NOMO-1 treated with DMSO at 0.1 percent for 48 hours (cell line): Measurements from ENCODE around the gene LDLRAD2.
A peak's percentile ranks its signal among the peaks of the same experiment; 100 is the strongest.
"Not testable (repeated sequence)": the region's sequence is repeated elsewhere in the genome, so short reads cannot be mapped to it uniquely, and the experiment has no call there.

Experiments used
- DNase-seq: peaks from one replicate; lab custom pipeline; 2025; ENCODE audit not compliant: unreplicated experiment; lab: John Stamatoyannopoulos, UW

The LDLRAD2 gene

DNA sequence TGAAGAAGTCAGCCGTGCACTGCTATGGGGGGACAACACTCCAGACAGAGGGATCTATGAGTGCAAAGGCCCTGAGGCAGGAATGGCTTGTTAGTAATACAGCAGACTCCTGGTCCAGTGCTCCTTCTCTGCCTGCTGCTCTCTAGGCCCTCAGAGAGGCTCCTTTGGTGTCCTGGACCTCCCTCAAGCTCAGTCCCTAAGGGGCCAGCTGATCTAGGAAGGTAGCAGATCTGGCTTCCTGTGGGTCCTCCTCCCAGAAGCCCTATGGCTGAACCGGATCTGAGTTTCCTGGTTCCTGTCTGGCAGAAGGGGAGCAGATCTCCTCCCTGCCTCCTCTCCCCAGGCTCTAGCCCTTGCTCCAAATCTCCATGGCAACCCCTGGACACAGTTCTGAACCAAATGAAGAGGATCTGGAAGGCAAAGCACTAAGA, at the start of gene LDLRAD2:
TSS of gene LDLRAD2 (plus strand) at position 391 of the 431 bp plus-strand sequence. CDS start 187 bp downstream, outside the sequence.
- no peak for DNase-seq

- no peak for DNase-seq
These were observed 48.8 kb upstream of the LDLRAD2 start for GRCh38 chr1:21763236-21763635.

GRCh38 chr1:21763694-21764419, 48.2 kb upstream of the LDLRAD2 start:
- DNase-seq, result no peak

- DNase-seq, result no peak
These were observed 47.2 kb upstream of the LDLRAD2 start for GRCh38 chr1:21764615-21765423.

DNA sequence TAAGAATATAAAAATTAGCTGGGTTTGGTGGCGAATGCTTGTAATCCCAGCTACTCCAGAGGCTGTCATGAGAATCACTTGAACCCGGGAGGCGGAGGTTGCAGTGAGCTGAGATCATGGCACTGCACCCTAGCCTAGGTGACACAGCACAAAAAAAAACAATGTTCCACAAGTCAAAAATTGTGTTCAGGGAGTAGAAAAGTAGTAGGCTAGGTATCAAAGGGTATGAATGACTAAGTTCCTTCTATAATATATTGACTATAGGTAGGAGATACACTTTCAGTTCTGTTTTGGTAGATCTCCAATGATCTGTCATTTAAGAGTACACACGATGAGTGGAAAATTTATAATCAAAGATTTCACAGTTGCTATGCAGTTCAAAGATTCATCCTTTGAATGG, 45.9 kb upstream of the LDLRAD2 start:
- DNase-seq, result no peak

DNA sequence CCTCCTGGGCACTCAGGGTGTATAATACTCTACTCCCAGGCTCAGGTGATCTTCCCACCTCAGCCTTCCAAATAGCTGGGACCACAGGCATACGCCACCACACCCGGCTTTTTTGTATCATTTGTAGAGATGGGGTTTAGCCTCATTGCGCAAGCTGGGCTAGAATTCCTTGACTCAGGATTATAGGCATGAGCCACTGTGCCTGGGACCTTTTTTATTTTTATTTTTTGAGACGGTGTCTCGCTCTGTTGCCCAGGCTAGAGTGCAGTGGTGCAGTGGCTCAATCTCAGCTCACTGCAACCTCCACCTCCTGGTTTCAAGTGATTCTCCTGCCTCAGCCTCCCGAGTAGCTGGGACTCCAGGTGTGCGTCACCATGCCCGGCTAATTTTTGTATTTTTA, 45.0 kb upstream of the LDLRAD2 start:
- DNase-seq, result not testable (repeated sequence)

DNA sequence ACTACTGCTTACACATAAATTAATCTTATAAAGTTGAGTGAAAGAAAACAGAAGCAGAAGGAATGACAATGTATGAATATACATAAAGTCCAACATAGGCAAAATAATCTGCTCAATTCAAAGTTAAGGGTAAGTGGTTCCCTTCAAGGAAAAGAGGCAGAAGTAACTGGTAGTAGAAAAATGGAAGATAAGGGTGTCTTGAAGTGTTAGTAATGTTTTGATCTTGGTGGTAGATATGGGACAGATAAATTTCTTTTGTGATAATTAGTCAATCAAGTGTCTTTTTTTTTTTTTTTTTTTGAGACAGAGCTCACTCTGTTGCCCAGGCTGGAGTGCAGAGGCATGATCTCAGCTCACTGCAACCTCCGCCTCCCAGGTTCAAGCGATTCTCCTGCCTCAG, 41.9 kb upstream of the LDLRAD2 start:
- no peak for DNase-seq

DNA sequence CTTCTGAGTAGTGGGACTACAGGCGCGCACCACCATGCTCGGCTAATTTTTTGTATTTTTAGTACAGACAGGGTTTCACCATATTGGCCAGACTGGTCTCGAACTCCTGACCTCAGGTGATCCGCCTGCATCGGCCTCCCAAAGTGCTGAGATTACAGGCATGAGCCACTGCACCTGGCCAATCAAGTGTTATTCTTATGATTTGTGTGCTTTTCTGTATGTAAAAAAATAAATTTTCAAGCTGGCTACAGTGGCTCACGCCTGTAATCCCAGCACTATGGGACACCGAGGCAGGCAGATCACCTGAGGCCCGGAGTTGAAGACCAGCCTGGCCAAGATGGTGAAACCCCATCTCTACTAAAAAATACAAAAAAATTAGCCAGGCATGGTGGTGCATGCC, 41.5 kb upstream of the LDLRAD2 start:
- not testable (repeated sequence) for DNase-seq

- DNase-seq, result not testable (repeated sequence)
These were observed 40.4 kb upstream of the LDLRAD2 start for GRCh38 chr1:21771672-21772071.

- peak; percentile 21 for DNase-seq
These were observed 38.5 kb upstream of the LDLRAD2 start for GRCh38 chr1:21773585-21773984.

DNA sequence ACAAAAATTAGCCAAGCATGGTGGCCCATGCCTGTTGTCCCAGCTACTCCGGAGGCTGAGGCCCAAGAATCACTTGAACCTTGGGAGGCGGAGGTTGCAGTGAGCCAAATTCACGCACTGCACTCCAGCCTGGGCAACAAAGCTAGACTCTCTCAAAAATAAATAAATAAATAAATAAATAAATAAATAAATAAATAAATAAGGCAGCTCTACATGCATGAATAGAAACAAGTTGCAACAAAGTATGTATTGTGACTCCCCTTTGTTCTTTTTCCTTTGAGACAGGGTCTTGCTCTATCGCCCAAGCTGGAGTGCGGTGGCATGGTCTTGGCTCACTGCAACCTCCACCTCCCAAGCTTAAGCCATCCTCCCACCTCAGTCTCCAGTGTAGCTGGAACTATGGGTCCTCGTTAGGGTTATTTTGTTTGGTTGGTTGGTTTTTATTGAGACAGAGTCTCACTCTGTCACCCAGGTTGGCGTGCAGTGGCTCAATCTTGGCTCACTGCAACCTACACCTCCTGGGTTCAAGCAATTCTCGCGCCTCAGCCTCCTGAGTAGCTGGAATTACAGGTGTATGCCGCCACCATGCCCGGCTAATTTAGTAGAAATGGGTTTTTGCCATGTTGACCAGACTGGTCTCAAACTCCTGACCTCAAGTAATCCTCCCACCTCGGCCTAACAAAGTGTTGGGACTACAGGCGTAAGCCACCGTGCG, 37.1 kb upstream of the LDLRAD2 start:
- DNase-seq, result no peak

- DNase-seq, result no peak
These were observed 36.5 kb upstream of the LDLRAD2 start for GRCh38 chr1:21775550-21775914.

DNA sequence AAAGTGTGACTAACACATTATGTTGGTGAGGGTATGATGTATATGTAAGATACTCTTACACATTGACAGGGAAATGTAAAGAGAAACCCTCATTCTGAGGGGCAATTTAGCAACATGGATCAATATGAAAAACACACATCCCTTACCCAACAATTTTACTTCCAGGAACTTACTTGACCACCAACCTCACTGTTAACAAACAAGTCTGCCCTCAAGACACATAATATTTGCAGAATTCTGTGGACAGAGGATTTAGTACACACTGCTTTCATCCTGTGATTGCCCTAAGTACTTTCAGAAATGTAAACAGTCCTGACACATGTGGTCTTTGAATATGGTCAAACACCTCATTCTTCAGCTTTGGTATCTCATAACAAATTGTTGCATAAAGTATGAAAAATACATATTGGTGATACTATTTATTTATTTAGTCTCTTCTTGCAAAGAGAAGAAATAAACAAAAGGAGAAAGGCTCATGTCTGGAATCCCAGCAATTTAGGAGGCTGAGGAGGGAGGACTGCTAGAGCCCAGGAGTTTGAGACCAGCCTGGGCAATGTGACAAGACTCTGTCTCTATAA, 36.0 kb upstream of the LDLRAD2 start:
- no peak for DNase-seq

DNA sequence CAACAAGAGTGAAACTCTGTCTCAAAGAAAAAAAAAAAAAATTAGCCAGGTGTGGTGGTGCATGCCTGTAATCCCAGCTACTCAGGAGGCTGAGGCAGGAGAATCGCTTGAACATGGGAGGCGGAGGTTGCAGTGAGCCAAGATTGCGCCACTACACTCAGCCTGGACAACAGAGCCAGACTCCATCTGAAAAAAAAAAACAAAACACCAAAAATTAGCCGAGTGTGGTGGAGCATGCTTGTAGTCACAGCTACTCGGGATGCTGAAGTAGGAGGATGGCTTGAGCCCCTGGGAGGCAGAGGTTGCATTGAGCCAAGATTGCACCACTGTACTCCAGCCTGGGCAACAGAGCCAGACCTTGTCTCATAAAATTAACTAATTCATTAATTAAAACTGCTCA, 35.1 kb upstream of the LDLRAD2 start:
- DNase-seq, result not testable (repeated sequence)

GRCh38 chr1:21778405-21778727, 33.7 kb upstream of the LDLRAD2 start:
- no peak for DNase-seq

- no peak for DNase-seq
These were observed 32.2 kb upstream of the LDLRAD2 start for GRCh38 chr1:21779613-21780521.

- peak; percentile 18 for DNase-seq
These were observed 30.2 kb upstream of the LDLRAD2 start for GRCh38 chr1:21781815-21782348.

DNA sequence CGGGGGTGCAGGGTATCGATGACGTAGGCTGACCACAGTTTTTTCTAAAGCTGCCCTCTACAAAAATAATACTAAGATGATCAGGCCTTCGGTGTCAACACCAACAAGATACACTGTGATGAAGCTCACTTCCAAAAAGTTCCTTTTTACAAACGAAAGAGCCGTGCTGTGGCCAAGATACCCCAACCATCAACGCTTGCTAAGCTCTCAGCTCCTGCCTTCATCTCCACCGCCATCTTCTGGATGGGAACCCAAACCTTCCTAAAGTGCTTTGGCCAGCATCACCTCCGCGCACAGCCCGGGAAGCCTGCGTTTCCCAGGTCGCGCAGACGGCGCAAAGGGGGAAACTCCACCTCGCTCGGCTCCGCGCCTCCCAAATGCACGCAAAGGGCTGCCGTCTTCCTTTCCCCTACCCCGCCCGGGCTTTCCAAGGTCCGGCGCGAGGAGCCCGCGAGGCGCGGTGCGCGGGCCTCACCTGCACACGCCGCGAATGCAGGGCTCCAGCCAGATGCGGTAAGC, 29.7 kb upstream of the LDLRAD2 start:
- peak; percentile 80 for DNase-seq

DNA sequence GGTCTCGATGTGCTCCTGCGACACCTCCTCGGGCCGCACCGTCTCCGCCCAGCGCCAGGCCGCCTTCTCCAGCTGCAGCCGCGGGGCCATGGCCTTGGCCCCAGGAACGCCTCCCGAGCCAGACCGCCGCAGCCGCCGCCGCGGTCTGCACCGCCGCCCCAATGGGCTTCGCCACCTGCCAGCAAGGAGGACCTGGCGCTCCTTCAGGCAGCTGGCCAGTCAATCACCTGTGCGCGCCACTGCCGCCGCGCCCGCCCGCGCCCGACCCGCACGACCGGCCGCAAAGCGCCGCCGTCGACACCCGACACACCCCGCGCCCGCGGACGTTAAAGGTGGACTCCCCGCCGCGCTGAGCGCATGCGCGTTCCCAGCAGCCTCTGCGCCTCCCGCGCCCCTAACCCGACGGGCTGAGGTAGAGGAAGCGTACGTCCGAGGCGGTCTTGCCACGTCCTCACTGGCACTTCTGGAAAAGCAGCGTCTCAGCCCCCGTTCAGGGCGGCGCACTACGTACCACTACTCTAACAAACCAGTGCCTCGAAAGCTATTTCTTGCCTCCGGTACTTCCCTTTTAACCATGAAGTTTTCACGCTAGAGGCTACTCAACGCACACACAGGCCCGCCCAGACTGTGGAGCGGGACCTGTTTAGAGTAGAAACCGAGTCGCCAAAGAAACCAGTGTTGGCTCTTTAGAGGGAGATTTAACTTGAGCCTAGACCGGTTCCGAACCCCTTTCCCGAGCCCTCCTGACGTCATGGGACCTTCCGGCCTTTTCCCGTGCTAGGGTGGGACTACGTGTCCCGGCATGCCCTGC, 29.0 kb upstream of the LDLRAD2 start, which contains the start of gene USP48:
TSS of gene USP48 (minus strand) at position 282 of the 811 bp plus-strand sequence. CDS start at position 90, 192 bp downstream.
- peak; percentile 93 for DNase-seq
